Measurements from ENCODE around the gene EPHA7.

The EPHA7 gene

GRCh38 chr6:93419304-93420162 is at the start of gene EPHA7:
Gene EPHA7 (minus strand): TSS chr6:93419559. CDS start chr6:93419341, 218 bp downstream.
- DNase-seq (ENCODE audit: low spot score) = peak; percentile 56

- peak; percentile 12 for DNase-seq (ENCODE audit: low spot score)
Observed at GRCh38 chr6:93468291-93468690, 48.9 kb upstream of the EPHA7 start.

- DNase-seq (ENCODE audit: low spot score) = peak; percentile 0
Observed at GRCh38 chr6:93454533-93454932, 35.2 kb upstream of the EPHA7 start.

- no peak for DNase-seq (ENCODE audit: low spot score)
Observed at GRCh38 chr6:93453956-93454355, 34.6 kb upstream of the EPHA7 start.

GRCh38 chr6:93447874-93448273 is 28.5 kb upstream of the EPHA7 start:
- no peak for DNase-seq (ENCODE audit: low spot score)

- no peak for DNase-seq (ENCODE audit: low spot score)
Observed at GRCh38 chr6:93437491-93437890, 18.1 kb upstream of the EPHA7 start.

- DNase-seq (ENCODE audit: low spot score) = no peak
Observed at GRCh38 chr6:93433592-93433991, 14.2 kb upstream of the EPHA7 start.

- no peak for DNase-seq (ENCODE audit: low spot score)
Observed at GRCh38 chr6:93424303-93425064, 5.1 kb upstream of the EPHA7 start.

GRCh38 chr6:93423542-93423941 is 4.2 kb upstream of the EPHA7 start:
- peak; percentile 24 for DNase-seq (ENCODE audit: low spot score)

GRCh38 chr6:93420163-93420795 is 920 bp upstream of the EPHA7 start:
- DNase-seq (ENCODE audit: low spot score) = no peak

- DNase-seq (ENCODE audit: low spot score) = no peak
Observed at GRCh38 chr6:93418408-93419303, 703 bp downstream of the EPHA7 start.

- DNase-seq (ENCODE audit: low spot score) = no peak
Observed at GRCh38 chr6:93418033-93418407, 1.3 kb downstream of the EPHA7 start.

- no peak for DNase-seq (ENCODE audit: low spot score)
Observed at GRCh38 chr6:93417421-93418013, 1.8 kb downstream of the EPHA7 start.

- no peak for DNase-seq (ENCODE audit: low spot score)
Observed at GRCh38 chr6:93416571-93417420, 2.6 kb downstream of the EPHA7 start.

GRCh38 chr6:93413190-93413589 is 6.2 kb downstream of the EPHA7 start:
- DNase-seq (ENCODE audit: low spot score) = no peak

GRCh38 chr6:93412452-93412851 is 6.9 kb downstream of the EPHA7 start:
- DNase-seq (ENCODE audit: low spot score) = no peak

GRCh38 chr6:93407186-93407585 is 12.2 kb downstream of the EPHA7 start:
- no peak for DNase-seq (ENCODE audit: low spot score)

GRCh38 chr6:93403390-93403789 is 16.0 kb downstream of the EPHA7 start:
- DNase-seq (ENCODE audit: low spot score) = no peak

GRCh38 chr6:93398723-93399122 is 20.6 kb downstream of the EPHA7 start:
- DNase-seq (ENCODE audit: low spot score) = no peak

GRCh38 chr6:93394471-93394870 is 24.9 kb downstream of the EPHA7 start:
- no peak for DNase-seq (ENCODE audit: low spot score)
